Upper lobe of right lung (tissue), 1 donor: ENCODE measurements around the gene NDUFA5. TPM values are rescaled to one million over a fixed set of nuclear protein-coding genes. Genes with fewer than 3 reads are reported as not detected.

Experiments
- ATAC-seq: fragments of 200-7000 bp; cut with Tn5 transposase; one replicate; pipeline ENCODE4 v1.9.1; 2020; ENCODE audit warnings: mild to moderate bottlenecking, moderate library complexity
- DNase-seq: peaks from one replicate; pipeline ENCODE4 v3.0.0-alpha.2; 2020
- H3K27ac ChIP-seq: fragments of 200-600 bp; one replicate; pipeline ENCODE4 v1.8.0; 2022
- H3K27me3 ChIP-seq: fragments of 200-600 bp; one replicate; pipeline ENCODE4 v1.8.0; 2022; ENCODE audit warnings: mild to moderate bottlenecking
- H3K36me3 ChIP-seq: fragments of 200-600 bp; one replicate; pipeline ENCODE4 v1.8.0; 2022
- H3K4me1 ChIP-seq: fragments of 200-600 bp; one replicate; pipeline ENCODE4 v1.8.0; 2022
- H3K4me3 ChIP-seq: fragments of 200-600 bp; one replicate; pipeline ENCODE4 v1.8.0; 2022; ENCODE audit warnings: mild to moderate bottlenecking
- H3K9me3 ChIP-seq: fragments of 200-600 bp; one replicate; pipeline ENCODE4 v1.8.0; 2022
- intact Hi-C: fragments of 100-400 bp; cut with DNase I; formaldehyde crosslinking; loops from one replicate; pipeline ENCODE4 v1.11.0; 2022
- total RNA-seq: library from RNA; stranded (reverse); fragmentation: NEBNext Ultra II Directional; extraction: Animal tissue kit (Norgen Biotek cat#: 25700); gene quantifications from one replicate; pipeline ENCODE4 v1.2.1, GENCODE V29; 2021
- TF ChIP-seq, protein P1 (sequence below): fragments of 200-600 bp; IDR thresholded peaks from one replicate; pipeline ENCODE4 v1.8.0; 2022; ENCODE audit warnings: antibody characterized with exemption
- donor health status: DM: no; HTN: yes; CAD: no; lungs with severe emphysema.

Gene NDUFA5
- total RNA-seq, 1 donor from 2014 or later: 67.1 TPM

DNA sequence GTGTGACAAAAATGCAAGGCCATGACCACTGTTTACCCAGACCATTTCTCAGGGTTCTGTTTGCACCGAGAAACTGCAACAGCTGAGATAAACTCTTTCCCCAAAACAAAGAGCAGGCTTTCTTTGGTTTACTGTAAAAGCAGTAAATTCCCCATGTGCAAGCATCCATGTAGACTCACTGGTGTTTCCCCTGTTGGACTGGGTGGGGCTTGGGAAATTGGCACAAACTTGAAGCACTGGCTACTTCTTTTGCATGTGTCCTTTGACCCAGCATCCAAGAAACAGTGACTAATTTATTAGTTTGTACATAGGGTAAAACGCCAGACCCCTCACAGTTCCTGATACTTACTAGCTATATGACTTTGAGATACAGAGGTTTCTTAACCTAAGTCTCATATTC lies 35.6 kb downstream of the NDUFA5 start:
- H3K27me3 ChIP-seq: no peaks in the 10 kb centered on the region
- H3K36me3 ChIP-seq: no peaks in the 10 kb centered on the region
- DNase-seq (no peak), ATAC-seq (no peak)
- intact Hi-C loops: no loop called here
- H3K4me3 ChIP-seq: no peak overlapping the region
- no peaks in the 10 kb centered on the region for H3K9me3 ChIP-seq
- no peaks in the 10 kb centered on the region for H3K4me1 ChIP-seq
- H3K27ac ChIP-seq: no peak overlapping the region
- TF ChIP-seq, protein P1, sequence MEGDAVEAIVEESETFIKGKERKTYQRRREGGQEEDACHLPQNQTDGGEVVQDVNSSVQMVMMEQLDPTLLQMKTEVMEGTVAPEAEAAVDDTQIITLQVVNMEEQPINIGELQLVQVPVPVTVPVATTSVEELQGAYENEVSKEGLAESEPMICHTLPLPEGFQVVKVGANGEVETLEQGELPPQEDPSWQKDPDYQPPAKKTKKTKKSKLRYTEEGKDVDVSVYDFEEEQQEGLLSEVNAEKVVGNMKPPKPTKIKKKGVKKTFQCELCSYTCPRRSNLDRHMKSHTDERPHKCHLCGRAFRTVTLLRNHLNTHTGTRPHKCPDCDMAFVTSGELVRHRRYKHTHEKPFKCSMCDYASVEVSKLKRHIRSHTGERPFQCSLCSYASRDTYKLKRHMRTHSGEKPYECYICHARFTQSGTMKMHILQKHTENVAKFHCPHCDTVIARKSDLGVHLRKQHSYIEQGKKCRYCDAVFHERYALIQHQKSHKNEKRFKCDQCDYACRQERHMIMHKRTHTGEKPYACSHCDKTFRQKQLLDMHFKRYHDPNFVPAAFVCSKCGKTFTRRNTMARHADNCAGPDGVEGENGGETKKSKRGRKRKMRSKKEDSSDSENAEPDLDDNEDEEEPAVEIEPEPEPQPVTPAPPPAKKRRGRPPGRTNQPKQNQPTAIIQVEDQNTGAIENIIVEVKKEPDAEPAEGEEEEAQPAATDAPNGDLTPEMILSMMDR: no peak

DNA sequence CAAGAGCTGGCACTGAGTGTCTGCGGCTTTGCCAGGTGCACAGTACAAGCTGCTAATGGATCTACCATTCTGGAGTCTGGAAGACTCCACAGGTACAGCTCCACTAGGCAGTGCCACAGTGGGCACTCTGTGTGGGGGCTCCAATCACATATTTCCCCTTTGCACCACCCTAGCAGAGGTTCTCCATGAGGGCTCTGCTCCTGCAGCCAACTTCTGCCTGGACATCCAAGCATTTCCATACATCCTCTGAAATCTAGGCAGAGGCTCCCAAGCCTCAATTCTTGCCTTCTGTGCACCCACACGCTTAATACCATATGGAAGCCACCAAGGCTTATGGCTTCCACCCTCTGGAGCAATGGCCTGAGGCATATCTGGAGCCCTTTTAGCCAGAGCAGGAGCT lies 52.4 kb downstream of the NDUFA5 start:
- DNase-seq (no peak), ATAC-seq (no peak)
- no peaks in the 10 kb centered on the region for H3K36me3 ChIP-seq
- no peaks in the 10 kb centered on the region for H3K9me3 ChIP-seq
- H3K4me1 ChIP-seq: no peaks in the 10 kb centered on the region
- no peak overlapping the region for H3K4me3 ChIP-seq
- H3K27me3 ChIP-seq: no peaks in the 10 kb centered on the region
- TF ChIP-seq, protein P1: no peak
- no peak overlapping the region for H3K27ac ChIP-seq
- intact Hi-C loops: no loop called here

DNA sequence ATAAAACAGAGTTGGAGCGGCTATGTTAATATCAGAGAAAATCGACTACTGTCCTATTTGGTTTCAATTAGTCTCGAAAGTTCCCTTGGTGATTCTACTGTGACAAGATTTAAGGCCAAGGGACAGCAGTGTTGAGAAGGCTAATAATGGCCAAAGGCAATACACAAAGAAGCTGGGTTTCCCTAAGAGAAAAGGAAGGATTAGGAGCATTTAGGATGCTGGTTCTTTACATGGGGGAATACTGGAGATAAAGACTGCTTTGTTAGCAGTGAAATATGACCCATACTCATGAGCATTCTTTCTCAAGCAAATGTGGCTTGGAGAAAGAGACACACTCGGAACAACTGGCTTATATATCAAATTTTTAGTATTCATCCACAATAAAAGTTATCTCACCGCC lies 55.4 kb downstream of the NDUFA5 start:
- Histone ChIP-seq H3K27me3 (no peaks in the 10 kb centered on the region), H3K9me3 (no peaks in the 10 kb centered on the region), H3K4me3 (no peak overlapping the region), H3K27ac (no peak overlapping the region), H3K4me1 (no peaks in the 10 kb centered on the region), H3K36me3 (no peaks in the 10 kb centered on the region)
- DNase-seq (no peak), ATAC-seq (no peak)
- TF ChIP-seq, protein P1: no peak
- intact Hi-C loops: no loop called here

DNA sequence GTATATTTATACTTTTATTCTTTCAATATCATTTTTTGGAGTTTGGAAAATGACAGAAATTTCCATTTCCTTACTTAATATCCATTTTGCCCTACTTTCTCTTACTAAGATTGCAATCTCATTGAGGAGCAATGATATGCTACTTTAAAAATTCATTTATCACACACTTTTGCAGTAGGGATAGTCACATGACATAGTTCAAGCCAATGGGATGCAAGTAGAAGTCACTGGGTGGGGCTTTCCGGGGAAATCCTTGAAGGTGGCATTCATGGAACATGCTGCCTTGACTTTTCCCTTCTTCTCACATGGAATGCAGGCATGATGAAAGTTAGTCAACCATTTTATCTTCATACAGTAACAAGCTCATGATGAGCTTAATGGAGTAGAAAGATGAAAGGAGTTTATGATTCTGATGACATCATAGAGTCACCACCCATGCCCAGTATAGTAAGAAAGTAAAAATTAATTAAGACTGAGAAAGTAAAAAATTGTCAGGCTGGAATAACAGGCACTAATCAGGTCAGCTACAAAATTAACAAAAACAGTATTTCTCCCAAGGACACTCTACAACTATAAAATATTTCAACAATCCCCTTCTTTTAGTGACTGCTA lies 56.6 kb downstream of the NDUFA5 start:
- no peak overlapping the region for H3K27ac ChIP-seq
- TF ChIP-seq, protein P1: no peak
- no peak overlapping the region for H3K4me3 ChIP-seq
- intact Hi-C loops: no loop called here
- ATAC-seq (no peak), DNase-seq (no peak)
- no peaks in the 10 kb centered on the region for H3K36me3 ChIP-seq
- no peaks in the 10 kb centered on the region for H3K4me1 ChIP-seq
- no peaks in the 10 kb centered on the region for H3K9me3 ChIP-seq
- H3K27me3 ChIP-seq: no peaks in the 10 kb centered on the region

DNA sequence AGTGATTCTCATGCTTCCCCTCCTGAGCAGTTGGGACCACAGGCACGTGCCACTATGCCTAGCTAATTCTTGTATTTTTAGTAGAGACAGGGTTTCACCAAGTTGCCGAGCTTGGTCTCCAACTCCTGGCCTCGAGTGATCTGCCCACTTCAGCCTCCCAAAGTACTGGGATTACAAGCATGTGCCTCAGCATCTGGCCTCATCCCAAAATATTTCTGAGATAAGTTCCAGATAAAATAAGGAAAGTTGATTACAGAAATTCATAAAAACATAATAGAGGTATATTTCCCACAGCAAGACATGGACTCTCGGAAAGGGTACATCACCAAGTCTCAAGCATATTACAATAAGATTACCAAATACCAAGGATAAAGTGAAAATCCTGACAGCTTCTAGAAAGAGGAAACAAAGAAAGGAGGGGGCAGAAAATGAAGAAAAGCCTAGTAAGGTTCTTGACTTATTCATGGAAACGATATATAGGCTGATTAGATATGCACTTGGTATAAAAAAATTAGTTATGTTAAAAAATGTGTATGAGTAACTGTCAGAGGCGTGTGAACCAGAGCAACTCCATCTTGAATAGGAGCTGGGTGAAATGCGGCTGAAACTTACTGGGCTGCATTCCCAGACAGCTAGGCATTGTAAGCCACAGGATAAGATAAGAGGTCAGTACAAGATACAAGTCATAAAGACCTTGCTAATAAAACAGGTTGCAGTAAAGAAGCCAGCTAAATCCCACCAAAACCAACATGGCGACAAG lies 58.2 kb downstream of the NDUFA5 start:
- TF ChIP-seq, protein P1: no peak
- Histone ChIP-seq H3K4me3 (no peak overlapping the region), H3K27ac (no peak overlapping the region), H3K27me3 (no peaks in the 10 kb centered on the region), H3K4me1 (no peaks in the 10 kb centered on the region), H3K9me3 (no peaks in the 10 kb centered on the region), H3K36me3 (no peaks in the 10 kb centered on the region)
- DNase-seq (no peak), ATAC-seq (no peak)
- intact Hi-C loops: no loop called here
